Measurements from ENCODE around the gene SNAP29. TPM values are rescaled to one million over a fixed set of nuclear protein-coding genes. Genes with fewer than 3 reads are reported as not detected.
A peak's percentile ranks its signal among the peaks of the same experiment; 100 is the strongest.

The SNAP29 gene
- total RNA-seq (2021; ENCODE audit: unreplicated experiment), result 24.5 TPM
- 29.0 TPM for polyA plus RNA-seq (2012; ENCODE audit: insufficient read length)
- Bru-seq, nascent RNA, result percentile 59 among the genes with signal in this experiment
- percentile 68 among the genes with signal in this experiment for BruChase-seq, experiment 1, labeled RNA remaining after a 2-hour chase
- percentile 81 among the genes with signal in this experiment for BruChase-seq, experiment 2, labeled RNA remaining after a 6-hour chase
- long read RNA-seq, full-length matches to known transcripts, result 58 of 114 reads
- long read RNA-seq, partial matches to known transcripts, result 47 of 114 reads
- long read RNA-seq, other reads (novel, unspliced or antisense), result 9 of 114 reads

GRCh38 chr22:20858615-20859416, at the start of gene SNAP29, which contains the start of gene PI4KA:
Gene SNAP29, plus strand, starts transcription at chr22:20859007. Its CDS starts 104 bp downstream, at chr22:20859111.
Gene PI4KA, minus strand, starts transcription at chr22:20858811. Its CDS starts 86 bp downstream, at chr22:20858725.
- H3K4me3 ChIP-seq (ENCODE audit: low read depth in 2 of 2, low read length in 2 of 2), result peak within 1 kb of the TSS; percentile 81 to 92
- no peaks in the 10 kb centered on the region for H3K27me3 ChIP-seq (ENCODE audit: control insufficient read depth, insufficient read depth, low read length)
- no TSS peak for BruUV-seq (replicated peaks)
- CTCF ChIA-PET, result no interaction called here
- peak within 1 kb of the TSS; percentile 86 for H3K27ac ChIP-seq (ENCODE audit: low read length)
- POLR2A ChIA-PET, result interaction anchor here (0.8 kb wide), 1 partner anchor 27 kb away, joined by 3 read pairs; no protein-coding TSS in a partner anchor
- H3K9me3 ChIP-seq (ENCODE audit: control insufficient read depth, insufficient read depth, low read depth, low read length), result no peaks in the 10 kb centered on the region
- ATAC-seq, result peak; percentile 99
- TF ChIP-seq CTCF (IDR thresholded peaks at IDR 0.05) (no peak), TCF7L2 (IDR thresholded peaks at IDR 0.05; ENCODE audit: low read depth, low read length) (peak; percentile 29; the same call in 1 of the 2 replicates), SIN3A (IDR thresholded peaks at IDR 0.05; ENCODE audit: borderline replicate concordance, insufficient read depth, low read depth, low read length) (no peak), POLR2AphosphoS5 (IDR thresholded peaks at IDR 0.05; ENCODE audit: low read depth, low read length) (peak; percentile 77), REST (IDR thresholded peaks at IDR 0.05; ENCODE audit: insufficient read depth in 1 of 2, low read depth in 2 of 2, low read length in 1 of 2) (no peak)
- intact Hi-C loops (cut with micrococcal nuclease; ENCODE audit: unreplicated experiment) (no loop called here), in situ Hi-C loops (cut with HindIII; ENCODE audit: low pct_unique_long_range_greater_than_20kb, low sequenced_read_pairs) (no loop called here)
- DNase-seq (ENCODE audit: low read depth, low spot score), result peak; percentile 52
- peaks cover 8% of the 10 kb centered on the region; the same call in 1 of the 2 replicates for H3K36me3 ChIP-seq (ENCODE audit: control insufficient read depth, insufficient read depth, low read length)
- H3K4me1 ChIP-seq (ENCODE audit: control insufficient read depth, insufficient read depth, low read length), result peaks cover 12% of the 10 kb centered on the region

GRCh38 chr22:20809538-20810185, 49.1 kb upstream of the SNAP29 start:
- Histone ChIP-seq H3K4me3 (ENCODE audit: low read depth in 2 of 2, low read length in 2 of 2) (no peak overlapping the region), H3K9me3 (ENCODE audit: control insufficient read depth, insufficient read depth, low read depth, low read length) (no peaks in the 10 kb centered on the region), H3K36me3 (ENCODE audit: control insufficient read depth, insufficient read depth, low read length) (peaks cover 4% of the 10 kb centered on the region; the same call in 1 of the 2 replicates), H3K4me1 (ENCODE audit: control insufficient read depth, insufficient read depth, low read length) (no peaks in the 10 kb centered on the region), H3K27ac (ENCODE audit: low read length) (no peak overlapping the region), H3K27me3 (ENCODE audit: control insufficient read depth, insufficient read depth, low read length) (no peaks in the 10 kb centered on the region)
- intact Hi-C loops (cut with micrococcal nuclease; ENCODE audit: unreplicated experiment), result no loop called here
- CTCF ChIA-PET, result interaction anchor here (0.6 kb wide), 1 partner anchor 9 kb away, joined by 6 read pairs; no protein-coding TSS in a partner anchor
- TF ChIP-seq TCF7L2 (IDR thresholded peaks at IDR 0.05; ENCODE audit: low read depth, low read length) (no peak), CTCF (IDR thresholded peaks at IDR 0.05) (no peak), REST (IDR thresholded peaks at IDR 0.05; ENCODE audit: insufficient read depth in 1 of 2, low read depth in 2 of 2, low read length in 1 of 2) (no peak), POLR2AphosphoS5 (IDR thresholded peaks at IDR 0.05; ENCODE audit: low read depth, low read length) (no peak), SIN3A (IDR thresholded peaks at IDR 0.05; ENCODE audit: borderline replicate concordance, insufficient read depth, low read depth, low read length) (no peak)
- in situ Hi-C loops (cut with HindIII; ENCODE audit: low pct_unique_long_range_greater_than_20kb, low sequenced_read_pairs), result no loop called here
- DNase-seq (ENCODE audit: low read depth, low spot score) (no peak), ATAC-seq (no peak)
- POLR2A ChIA-PET, result no interaction called here
- BruUV-seq (replicated peaks), result no TSS peak

Data from Panc1 (cell line).